Measurements from ENCODE around the gene ARHGEF39.

DNA sequence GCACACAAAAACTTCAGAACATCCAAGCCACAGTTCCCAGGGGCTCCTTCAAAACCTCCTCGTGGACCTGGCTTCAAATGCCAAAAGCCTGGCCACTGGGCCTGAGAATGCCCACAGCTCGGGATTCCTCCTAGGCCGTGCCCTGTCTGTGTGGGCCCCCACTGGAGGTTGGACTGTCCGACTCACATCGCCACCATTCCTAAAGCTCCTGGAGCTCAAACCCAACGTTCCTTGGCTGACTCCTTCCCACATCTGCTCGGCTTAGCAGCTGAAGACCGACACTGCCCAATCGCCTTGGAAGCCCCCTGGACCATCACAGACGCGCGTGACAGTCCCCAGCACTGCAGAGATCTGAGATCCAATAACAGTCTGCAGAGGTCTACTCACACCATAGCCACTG, 21.9 kb downstream of the ARHGEF39 start:
- TF ChIP-seq, protein P1, sequence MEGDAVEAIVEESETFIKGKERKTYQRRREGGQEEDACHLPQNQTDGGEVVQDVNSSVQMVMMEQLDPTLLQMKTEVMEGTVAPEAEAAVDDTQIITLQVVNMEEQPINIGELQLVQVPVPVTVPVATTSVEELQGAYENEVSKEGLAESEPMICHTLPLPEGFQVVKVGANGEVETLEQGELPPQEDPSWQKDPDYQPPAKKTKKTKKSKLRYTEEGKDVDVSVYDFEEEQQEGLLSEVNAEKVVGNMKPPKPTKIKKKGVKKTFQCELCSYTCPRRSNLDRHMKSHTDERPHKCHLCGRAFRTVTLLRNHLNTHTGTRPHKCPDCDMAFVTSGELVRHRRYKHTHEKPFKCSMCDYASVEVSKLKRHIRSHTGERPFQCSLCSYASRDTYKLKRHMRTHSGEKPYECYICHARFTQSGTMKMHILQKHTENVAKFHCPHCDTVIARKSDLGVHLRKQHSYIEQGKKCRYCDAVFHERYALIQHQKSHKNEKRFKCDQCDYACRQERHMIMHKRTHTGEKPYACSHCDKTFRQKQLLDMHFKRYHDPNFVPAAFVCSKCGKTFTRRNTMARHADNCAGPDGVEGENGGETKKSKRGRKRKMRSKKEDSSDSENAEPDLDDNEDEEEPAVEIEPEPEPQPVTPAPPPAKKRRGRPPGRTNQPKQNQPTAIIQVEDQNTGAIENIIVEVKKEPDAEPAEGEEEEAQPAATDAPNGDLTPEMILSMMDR (optimal IDR thresholded peaks at IDR 0.05 in 1 of 3, IDR thresholded peaks at IDR 0.05 in 1 of 3, conservative IDR thresholded peaks at IDR 0.05 in 1 of 3; ENCODE audit: extremely low read depth in 1 of 3, insufficient read depth in 2 of 3, low read length in 3 of 3), result no peak
- TF ChIP-seq EZH2 (IDR thresholded peaks at IDR 0.05; ENCODE audit: low read length), result no peak
